Smooth muscle cell (in vitro differentiated cells): ENCODE results near the gene DNALI1. TPM values are rescaled to one million over a fixed set of nuclear protein-coding genes. Genes with fewer than 3 reads are reported as not detected.

ENCODE experiments used
- DNase-seq: peaks from one replicate; lab custom pipeline; 2025; ENCODE audit not compliant: unreplicated experiment; lab: John Stamatoyannopoulos, UW
- H2AFZ ChIP-seq: fragments of 200-600 bp; sonication (generic); 2 replicates; pipeline ENCODE4 v1.6.0; 2016; ENCODE audit warnings: antibody characterized with exemption, low read depth, mild to moderate bottlenecking
- H3F3A ChIP-seq: fragments of 200-600 bp; sonication (generic); 2 replicates; pipeline ENCODE4 v1.6.0; 2017; ENCODE audit warnings: antibody characterized with exemption, low read depth
- H3K27ac ChIP-seq: fragments of 200-600 bp; sonication (generic); 2 replicates; pipeline ENCODE4 v1.5.1; 2016; ENCODE audit warnings: low read depth, mild to moderate bottlenecking
- H3K27me3 ChIP-seq: fragments of 200-600 bp; sonication (generic); 2 replicates; pipeline ENCODE4 v1.6.1; 2016; ENCODE audit warnings: low read depth, mild to moderate bottlenecking
- H3K36me3 ChIP-seq: fragments of 200-600 bp; sonication (generic); 2 replicates; pipeline ENCODE4 v1.5.1; 2016; ENCODE audit warnings: low read depth
- H3K4me1 ChIP-seq: fragments of 200-600 bp; sonication (generic); 2 replicates; pipeline ENCODE4 v1.5.1; 2016; ENCODE audit warnings: low read depth
- H3K4me2 ChIP-seq: fragments of 200-600 bp; sonication (generic); 2 replicates; pipeline ENCODE4 v1.6.0; 2016; ENCODE audit warnings: mild to moderate bottlenecking
- H3K4me3 ChIP-seq: fragments of 200-600 bp; sonication (generic); 2 replicates; pipeline ENCODE4 v1.5.1; 2016; ENCODE audit warnings: mild to moderate bottlenecking
- H3K79me2 ChIP-seq: fragments of 200-600 bp; sonication (generic); 2 replicates; pipeline ENCODE4 v1.6.0; 2016; ENCODE audit warnings: low read depth, mild to moderate bottlenecking
- H3K9ac ChIP-seq: fragments of 200-600 bp; sonication (generic); 2 replicates; pipeline ENCODE4 v1.6.0; 2016; ENCODE audit warnings: low read depth
- H3K9me3 ChIP-seq: fragments of 200-600 bp; sonication (generic); replicated peaks from 2 replicates; pipeline ENCODE4 v1.5.1; 2016; ENCODE audit warnings: low read depth
- H4K20me1 ChIP-seq: fragments of 200-600 bp; sonication (generic); 2 replicates; pipeline ENCODE4 v1.6.0; 2016; ENCODE audit warnings: low read depth
- CTCF ChIP-seq: fragments of 200-600 bp; sonication (generic); IDR thresholded peaks from 2 replicates; pipeline ENCODE4 v1.5.1; 2017; ENCODE audit warnings: borderline replicate concordance, mild to moderate bottlenecking, antibody characterized with exemption; ENCODE audit not compliant: insufficient read depth, poor library complexity, severe bottlenecking
- WGBS: methylation state at CpG from one replicate; pipeline ENCODE4 v1.1.7; 2016; ENCODE audit warnings: low lambda C conversion rate; 5-methylcytosine and 5-hydroxymethylcytosine counted together
- polyA plus RNA-seq: library from polyadenylated mRNA; unstranded; fragments of >200 nt; fragmentation: Nextera tagmentation; extraction: Ambion mirVana; gene quantifications from 2 replicates; pipeline ENCODE4 v1.2.1, GENCODE V29; 2016
- small RNA-seq: library from RNA; depleted of rRNA; stranded (forward); fragments of <200 nt; gene quantifications from one replicate; pipeline ENCODE3, GENCODE V24; 2014
- total RNA-seq: library from RNA; depleted of rRNA; stranded (reverse); fragments of >200 nt; gene quantifications from 2 replicates; pipeline ENCODE4 v1.2.3, GENCODE V29; 2014

Gene DNALI1
- total and polyA plus RNA-seq, 2 experiments from 2014 or later: 7.2 to 8.4 TPM

GRCh38 chr1:37616330-37616729 is 59.6 kb downstream of the DNALI1 start:
- no peak overlapping the region for H3K27ac ChIP-seq
- no peaks in the 10 kb centered on the region for H3K79me2 ChIP-seq
- H3K36me3 ChIP-seq: no peaks in the 10 kb centered on the region
- H3K9me3 ChIP-seq: no peaks in the 10 kb centered on the region
- no peaks in the 10 kb centered on the region for H3K4me1 ChIP-seq
- TF ChIP-seq CTCF: no peak
- no peak overlapping the region for H3K4me2 ChIP-seq
- H3K4me3 ChIP-seq: no peak overlapping the region
- no peak overlapping the region for H2AFZ ChIP-seq
- H3F3A ChIP-seq: no peaks in the 10 kb centered on the region
- DNase-seq: no peak
- WGBS: 84% methylated on average over 14 of the region's 14 CpGs
- H4K20me1 ChIP-seq: no peaks in the 10 kb centered on the region
- H3K27me3 ChIP-seq: peaks cover 79% of the 10 kb centered on the region
- no peak overlapping the region for H3K9ac ChIP-seq

Small RNA genes lying within 50 kb of the gene (small RNA-seq; reads per million reads assigned to genes)
- gene AL034379.1: not detected

Other genes starting within 250 kb of the DNALI1 start
- gene ZC3H12A, start 82.4 kb upstream of the DNALI1 start, total RNA-seq: 13.2 and 21.3 TPM in 2 replicates
- gene ZC3H12A, start 82.4 kb upstream of the DNALI1 start, polyA plus RNA-seq: 29.6 and 35.8 TPM in 2 replicates
- gene MEAF6, start 42.2 kb upstream of the DNALI1 start, total RNA-seq: 65.1 and 87.6 TPM in 2 replicates
- gene MEAF6, start 42.2 kb upstream of the DNALI1 start, polyA plus RNA-seq: 58.8 and 60.7 TPM in 2 replicates
- 20.0 and 37.1 TPM in 2 replicates for gene SNIP1, start 2.6 kb upstream of the DNALI1 start, total RNA-seq
- gene SNIP1, start 2.6 kb upstream of the DNALI1 start, polyA plus RNA-seq: 7.4 and 7.9 TPM in 2 replicates
- gene GNL2, start 39.0 kb downstream of the DNALI1 start, total RNA-seq: 57.4 and 64.7 TPM in 2 replicates
- gene GNL2, start 39.0 kb downstream of the DNALI1 start, polyA plus RNA-seq: 61.2 and 63.8 TPM in 2 replicates
- gene RSPO1, start 78.0 kb downstream of the DNALI1 start, total RNA-seq: not detected in 2 replicates
- gene RSPO1, start 78.0 kb downstream of the DNALI1 start, polyA plus RNA-seq: not detected in 2 replicates
- gene CDCA8, start 135.6 kb downstream of the DNALI1 start, total RNA-seq: 2.4 and 5.4 TPM in 2 replicates
- 9.9 and 12.4 TPM in 2 replicates for gene CDCA8, start 135.6 kb downstream of the DNALI1 start, polyA plus RNA-seq
- not detected in 2 replicates for gene EPHA10, start 208.2 kb downstream of the DNALI1 start, total RNA-seq
- not detected in 2 replicates for gene EPHA10, start 208.2 kb downstream of the DNALI1 start, polyA plus RNA-seq
- gene MANEAL, start 236.9 kb downstream of the DNALI1 start, total RNA-seq: 0.13 TPM in 1 of 2 replicates, not detected in the other
- gene MANEAL, start 236.9 kb downstream of the DNALI1 start, polyA plus RNA-seq: 0.61 and 0.67 TPM in 2 replicates